ENCODE measurements around the gene SSU72. TPM values are rescaled to one million over a fixed set of nuclear protein-coding genes. Genes with fewer than 3 reads are reported as not detected.

Gene SSU72
- total RNA-seq, 2 experiments from 2014 or later = 95.4 to 101 TPM

GRCh38 chr1:1616045-1616790 is 41.6 kb upstream of the SSU72 start:
- Histone ChIP-seq H3K4me3 (ENCODE audit: low read length) (peak overlapping the region; percentile 87), H3K27me3 (ENCODE audit: control insufficient read depth in 1 of 2, insufficient read depth in 2 of 2, low read length in 2 of 2) (no peaks in the 10 kb centered on the region), H3K36me3 (ENCODE audit: insufficient read depth, low read length) (no peaks in the 10 kb centered on the region), H3K4me1 (ENCODE audit: insufficient read depth, low read length) (peaks cover 32% of the 10 kb centered on the region), H3K27ac (ENCODE audit: low read depth in 1 of 2, low read length in 2 of 2) (peak overlapping the region in 1 of 2 donors; percentile 99), H3K9me3 (ENCODE audit: control insufficient read depth in 1 of 2, insufficient read depth in 1 of 2, low read length in 2 of 2) (no peaks in the 10 kb centered on the region)
- Mint-ChIP-seq H3K36me3 (ENCODE audit: low read depth) (peaks cover 21% of the 10 kb centered on the region), H3K4me1 (ENCODE audit: low read depth) (peaks cover 28% of the 10 kb centered on the region), H3K9me3 (no peaks in the 10 kb centered on the region), H3K4me3 (peak overlapping the region; percentile 92), H3K27me3 (no peaks in the 10 kb centered on the region), H3K27ac (peak overlapping the region; percentile 79)
- CTCF ChIA-PET = no interaction called here
- no peak for TF ChIP-seq CTCF (IDR thresholded peaks at IDR 0.05)
- POLR2A ChIA-PET = interaction anchor here (0.6 to 4.3 kb wide), 18 partner anchors 9 to 293 kb away, joined by 3 to 137 read pairs (median 8); partner anchors contain the start of genes ATAD3A, AURKAIP1, CCNL2 and CDK11A
- DNase-seq (peak in 8 of 14 experiments; percentile 32 to 76 (median 52)), ATAC-seq (ENCODE audit: poor library complexity) (peak; percentile 7)
- intact Hi-C loops (cut with DNase I, micrococcal nuclease) = loop anchor here in 1 of 2 experiments (5.0 kb wide), 2 partner anchors 104 to 291 kb away; partner anchors contain the start of gene ATAD3A

GRCh38 chr1:1615256-1616044 is 40.8 kb upstream of the SSU72 start, which contains the start of gene MIB2:
Gene MIB2 (plus strand): TSS chr1:1615500. CDS start chr1:1623453, 7,953 bp downstream.
- no peak for TF ChIP-seq CTCF (IDR thresholded peaks at IDR 0.05)
- H3K4me3 ChIP-seq (ENCODE audit: low read length) = peak within 1 kb of the TSS; percentile 87
- Mint-ChIP-seq H3K36me3 (ENCODE audit: low read depth) (peaks cover 21% of the 10 kb centered on the region), H3K27ac (peak within 1 kb of the TSS; percentile 100), H3K9me3 (no peaks in the 10 kb centered on the region), H3K27me3 (no peaks in the 10 kb centered on the region), H3K4me1 (ENCODE audit: low read depth) (peaks cover 28% of the 10 kb centered on the region), H3K4me3 (peak within 1 kb of the TSS; percentile 97)
- CTCF ChIA-PET = interaction anchor here (1.3 kb wide), 1 partner anchor 15 kb away, joined by 4 read pairs; no protein-coding TSS in a partner anchor
- H3K36me3 ChIP-seq (ENCODE audit: insufficient read depth, low read length) = no peaks in the 10 kb centered on the region
- peak within 1 kb of the TSS; percentile 99 to 100 for H3K27ac ChIP-seq (ENCODE audit: low read depth in 1 of 2, low read length in 2 of 2)
- H3K9me3 ChIP-seq (ENCODE audit: control insufficient read depth in 1 of 2, insufficient read depth in 1 of 2, low read length in 2 of 2) = no peaks in the 10 kb centered on the region
- ATAC-seq (ENCODE audit: poor library complexity) (peak; percentile 76), DNase-seq (peak; percentile 94 to 100 (median 98))
- H3K4me1 ChIP-seq (ENCODE audit: insufficient read depth, low read length) = peaks cover 32% of the 10 kb centered on the region
- intact Hi-C loops (cut with DNase I, micrococcal nuclease) = loop anchor here (1.0 to 5.0 kb wide), 5 partner anchors 15 to 292 kb away; partner anchors contain the start of genes ATAD3A (in 1 of the 2), CDK11B (in 1 of the 2) and SSU72 (in 1 of the 2)
- POLR2A ChIA-PET = interaction anchor here (0.6 to 4.3 kb wide), 21 partner anchors 9 to 294 kb away, joined by 3 to 137 read pairs (median 7); partner anchors contain the start of genes ATAD3A, AURKAIP1, CCNL2 and CDK11A
- no peaks in the 10 kb centered on the region for H3K27me3 ChIP-seq (ENCODE audit: control insufficient read depth in 1 of 2, insufficient read depth in 2 of 2, low read length in 2 of 2)

GRCh38 chr1:1614954-1615255 is 40.2 kb upstream of the SSU72 start:
- ChIA-PET POLR2A (interaction anchor here (0.6 to 4.3 kb wide), 17 partner anchors 8 to 295 kb away, joined by 3 to 137 read pairs (median 10); partner anchors contain the start of genes ATAD3A, AURKAIP1, CCNL2 and CDK11A), CTCF (interaction anchor here (1.0 to 1.3 kb wide), 2 partner anchors 15 to 294 kb away, joined by 4 read pairs; no protein-coding TSS in a partner anchor)
- H3K4me1 Mint-ChIP-seq (ENCODE audit: low read depth) = peaks cover 28% of the 10 kb centered on the region
- Histone ChIP-seq H3K27ac (ENCODE audit: low read depth in 1 of 2, low read length in 2 of 2) (peak overlapping the region; percentile 87 to 99), H3K4me1 (ENCODE audit: insufficient read depth, low read length) (peaks cover 32% of the 10 kb centered on the region), H3K9me3 (ENCODE audit: control insufficient read depth in 1 of 2, insufficient read depth in 1 of 2, low read length in 2 of 2) (no peaks in the 10 kb centered on the region), H3K36me3 (ENCODE audit: insufficient read depth, low read length) (no peaks in the 10 kb centered on the region), H3K4me3 (ENCODE audit: low read length) (peak overlapping the region; percentile 87), H3K27me3 (ENCODE audit: control insufficient read depth in 1 of 2, insufficient read depth in 2 of 2, low read length in 2 of 2) (no peaks in the 10 kb centered on the region)
- TF ChIP-seq CTCF (IDR thresholded peaks at IDR 0.05) = no peak
- no peaks in the 10 kb centered on the region for H3K27me3 Mint-ChIP-seq
- peaks cover 21% of the 10 kb centered on the region for H3K36me3 Mint-ChIP-seq (ENCODE audit: low read depth)
- peak; percentile 10 for ATAC-seq (ENCODE audit: poor library complexity)
- no peaks in the 10 kb centered on the region for H3K9me3 Mint-ChIP-seq
- intact Hi-C loops (cut with DNase I, micrococcal nuclease) = loop anchor here (1.0 to 5.0 kb wide), 5 partner anchors 16 to 292 kb away; partner anchors contain the start of genes SSU72 (in 2 of the 2), ATAD3A (in 1 of the 2) and CDK11B (in 1 of the 2)
- peak overlapping the region; percentile 97 for H3K4me3 Mint-ChIP-seq
- DNase-seq = no peak
- H3K27ac Mint-ChIP-seq = peak overlapping the region; percentile 100

All from CD4-positive, alpha-beta T cell (primary cell).